ENCODE results near the gene HOXB7.

HOXB7 gene

DNA sequence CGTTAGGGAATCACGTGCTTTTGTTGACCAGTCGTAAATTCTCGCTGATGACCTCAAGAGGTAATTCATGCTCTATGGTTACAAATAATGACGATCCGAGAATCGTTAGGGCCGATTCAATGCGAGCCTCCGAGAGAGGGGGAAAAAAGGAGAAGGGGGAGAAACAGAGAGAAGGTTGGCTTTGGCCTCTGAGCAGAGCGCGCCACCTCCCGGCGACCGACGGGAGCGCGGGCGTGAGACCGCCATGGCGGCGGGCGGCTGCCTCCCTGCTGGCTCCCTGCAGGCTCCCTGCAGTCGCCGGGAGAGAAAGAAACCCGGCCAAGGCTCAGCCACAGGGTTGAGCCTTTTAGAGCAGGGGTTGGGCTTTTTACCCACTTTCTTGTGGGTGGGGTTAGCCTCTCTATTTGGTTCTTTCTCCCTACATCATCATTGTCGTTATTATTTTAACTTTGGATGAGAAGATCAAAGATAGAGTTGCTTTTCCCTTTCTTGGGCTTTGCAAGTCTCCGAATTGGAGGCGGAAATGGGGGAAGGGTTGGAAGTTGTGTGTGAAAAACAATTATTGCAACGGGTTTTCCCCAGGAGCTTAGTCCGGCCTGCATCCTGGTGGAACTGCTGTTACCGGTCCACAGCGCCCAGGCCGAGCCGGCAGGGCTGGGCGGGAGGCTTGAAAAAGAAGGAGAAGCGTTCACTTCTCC, 16.8 kb downstream of the HOXB7 start:
- peak; percentile 59 to 85 for DNase-seq

DNA sequence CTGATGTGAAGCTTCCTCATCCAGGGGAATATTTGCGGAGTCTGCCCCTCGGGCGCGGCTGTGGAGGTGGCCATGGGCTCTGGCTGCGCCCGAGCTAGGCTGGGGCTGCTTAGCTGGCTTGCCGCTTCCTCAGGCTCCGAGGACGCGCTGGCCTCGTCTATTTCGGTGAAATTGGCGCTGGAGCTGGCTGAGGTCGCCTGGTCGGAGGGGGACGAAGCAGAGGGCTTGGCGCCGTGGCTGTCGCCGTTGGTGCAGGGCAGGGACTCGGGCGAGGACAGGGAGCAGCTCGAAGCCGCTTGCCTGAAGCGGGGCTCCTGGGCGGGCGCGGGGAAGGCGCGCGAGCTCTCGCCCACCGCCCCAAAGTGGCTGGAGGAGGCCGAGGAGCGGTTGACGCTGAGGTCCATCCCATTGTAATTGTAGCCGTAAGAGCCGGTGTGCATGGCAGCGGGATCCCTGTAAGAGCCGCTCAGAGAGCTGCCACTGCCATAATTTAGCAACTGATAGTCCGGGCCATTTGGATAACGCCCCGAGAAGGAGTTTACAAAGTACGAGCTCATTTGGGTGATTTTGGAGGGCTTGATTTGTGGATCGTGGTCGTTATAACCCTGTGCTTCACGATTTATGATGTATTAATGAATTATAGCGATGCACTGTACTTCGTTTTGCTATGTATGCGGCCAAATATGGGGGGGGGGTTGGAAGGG, 17.5 kb downstream of the HOXB7 start, which contains the start of gene HOXB5:
TSS of gene HOXB5 (minus strand) at position 654 of the 704 bp plus-strand sequence. CDS start at position 557, 97 bp downstream.
- peak in 1 of 2 experiments; percentile 44 for DNase-seq

DNA sequence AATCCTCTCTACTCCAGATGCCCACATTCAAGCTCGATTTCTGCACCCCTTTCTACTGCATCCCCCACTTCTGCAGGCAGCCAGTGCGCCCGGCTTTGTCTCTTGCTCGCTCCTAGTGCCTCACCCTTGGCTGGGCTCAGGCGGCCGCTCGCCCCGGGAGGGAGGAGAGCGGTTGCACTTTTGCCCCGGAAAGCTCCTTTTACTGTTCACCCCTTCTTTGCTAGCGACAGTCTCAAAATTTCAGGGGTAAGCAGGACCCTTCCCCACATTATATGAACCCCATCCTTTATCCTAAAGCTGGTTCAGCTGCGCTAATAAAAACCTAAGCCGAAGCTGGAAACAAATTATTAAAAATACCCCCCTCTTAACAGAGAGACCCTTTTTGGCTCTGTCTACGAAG, 18.2 kb downstream of the HOXB7 start:
- no peak for DNase-seq

DNA sequence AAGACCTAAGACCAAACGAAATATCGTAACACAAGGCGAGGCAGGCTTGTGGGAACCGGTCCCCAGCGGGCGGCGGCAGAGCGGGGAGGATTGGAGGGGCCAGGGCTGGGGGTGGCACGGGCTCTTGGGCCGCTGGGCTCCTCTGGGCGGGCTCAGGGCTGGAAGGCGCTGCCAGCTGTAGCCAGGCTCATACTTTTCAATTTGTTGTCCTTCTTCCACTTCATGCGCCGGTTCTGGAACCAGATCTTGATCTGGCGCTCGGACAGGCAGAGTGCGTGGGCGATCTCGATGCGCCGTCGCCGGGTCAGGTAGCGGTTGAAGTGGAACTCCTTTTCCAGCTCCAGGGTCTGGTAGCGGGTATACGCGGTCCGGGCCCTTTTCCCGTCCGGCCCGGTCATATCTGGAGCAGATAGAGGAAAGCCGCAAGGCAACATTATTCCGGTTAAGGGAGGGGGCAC, 18.7 kb downstream of the HOXB7 start:
- no peak for DNase-seq

DNA sequence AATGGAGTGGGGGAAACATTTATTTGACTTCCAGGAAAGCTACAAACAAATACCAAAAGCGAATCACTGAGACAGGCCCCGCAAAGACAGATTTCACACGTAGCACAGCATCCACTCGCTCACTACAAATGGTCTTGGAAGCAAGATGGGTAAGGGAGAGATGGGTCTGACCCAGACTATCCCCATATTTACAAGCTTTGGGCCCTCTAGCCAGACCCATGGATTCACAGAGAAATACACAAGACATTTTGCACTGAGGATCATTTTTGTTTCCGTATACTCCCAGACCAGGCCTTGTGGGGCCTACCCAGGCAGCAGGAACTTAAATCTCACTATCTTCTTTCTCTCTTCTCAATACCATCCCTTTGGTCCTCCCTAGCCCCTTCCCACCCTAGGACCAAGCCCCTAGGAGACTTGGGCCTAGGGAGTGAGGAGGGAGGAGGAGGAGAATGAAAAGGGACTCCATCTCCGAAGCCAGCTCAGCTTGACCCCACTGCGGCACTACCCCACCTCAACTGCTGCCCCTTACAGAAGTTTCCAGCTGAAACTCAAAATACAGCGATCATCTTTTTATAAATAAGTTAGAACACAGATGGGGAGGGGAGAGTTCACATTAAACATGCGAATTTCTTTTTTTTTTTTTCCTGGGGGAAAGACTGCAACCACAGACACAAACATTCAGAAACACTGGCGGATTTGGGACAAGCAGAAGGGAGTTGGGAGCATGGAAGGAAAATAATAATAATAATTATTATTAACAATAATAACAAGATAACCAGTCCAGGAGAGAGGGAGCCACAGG, 19.4 kb downstream of the HOXB7 start:
- DNase-seq = no peak

DNA sequence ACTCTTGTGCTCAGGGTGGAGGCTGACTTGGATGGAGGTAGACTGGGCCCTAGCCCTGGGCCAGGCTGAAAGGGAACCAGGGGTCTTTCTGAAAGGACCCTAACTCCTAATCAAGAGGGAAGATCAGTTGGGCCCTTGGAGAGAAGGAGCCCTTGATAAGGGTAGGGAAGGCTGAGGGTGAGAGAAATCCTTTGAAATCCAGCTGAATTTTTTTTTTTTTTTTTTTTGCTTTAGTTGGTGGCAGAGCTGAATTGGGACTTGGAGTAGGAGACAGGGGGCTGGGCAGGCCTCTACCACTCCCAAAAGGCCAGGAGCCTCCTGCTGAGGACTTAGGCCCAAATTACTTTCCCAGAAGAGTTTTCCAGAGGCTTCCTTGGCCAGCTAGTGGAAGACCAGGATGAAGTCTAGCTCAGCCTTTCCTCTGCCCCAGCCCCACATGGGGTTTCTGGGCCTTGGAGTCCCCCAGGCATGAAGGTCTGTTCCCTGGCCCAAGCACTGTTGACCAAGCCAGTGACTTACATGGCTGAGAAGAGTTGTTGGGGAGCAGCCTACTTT, 20.1 kb downstream of the HOXB7 start:
- no peak for DNase-seq

DNA sequence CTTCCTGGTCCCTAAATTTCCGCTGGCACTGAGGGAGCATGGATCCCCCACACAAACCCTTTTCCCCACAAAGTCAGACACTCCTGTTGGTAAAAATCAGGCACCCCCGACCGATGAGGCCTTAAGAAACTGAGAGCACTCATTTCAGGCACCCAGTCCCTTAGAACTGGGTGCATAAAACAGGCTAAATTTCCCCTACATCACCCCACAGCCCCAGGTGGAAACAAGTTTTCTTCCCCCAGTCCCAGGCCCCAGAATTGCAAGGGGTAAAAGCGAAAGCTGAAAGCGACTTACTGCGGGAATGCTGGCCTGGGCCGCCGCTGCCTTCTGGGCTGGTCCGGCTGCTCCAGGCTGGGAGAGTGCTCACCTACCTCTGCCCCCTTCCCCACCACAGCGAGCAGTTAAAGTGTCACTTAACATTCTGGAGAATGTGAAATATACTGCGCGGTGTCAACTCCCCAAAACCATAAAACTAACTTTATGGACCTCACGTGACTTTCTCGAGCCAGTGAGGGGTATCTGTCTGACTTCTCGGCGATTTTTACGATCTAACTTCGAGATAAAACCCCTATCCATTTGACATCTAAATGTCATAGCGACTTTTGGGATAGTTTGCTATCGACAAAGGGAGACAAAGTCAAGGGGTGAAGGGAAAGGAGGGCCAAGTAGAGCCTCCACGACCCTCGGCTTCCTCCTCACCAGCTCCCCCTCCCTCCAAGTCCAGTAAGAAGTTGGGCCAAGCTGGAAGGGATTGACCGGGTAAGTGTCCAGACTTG, 20.8 kb downstream of the HOXB7 start, which contains the start of gene HOXB3:
TSS of gene HOXB3 (minus strand) at position 411 of the 776 bp plus-strand sequence. CDS start 37,767 bp downstream, outside the sequence.
- DNase-seq = no peak

DNA sequence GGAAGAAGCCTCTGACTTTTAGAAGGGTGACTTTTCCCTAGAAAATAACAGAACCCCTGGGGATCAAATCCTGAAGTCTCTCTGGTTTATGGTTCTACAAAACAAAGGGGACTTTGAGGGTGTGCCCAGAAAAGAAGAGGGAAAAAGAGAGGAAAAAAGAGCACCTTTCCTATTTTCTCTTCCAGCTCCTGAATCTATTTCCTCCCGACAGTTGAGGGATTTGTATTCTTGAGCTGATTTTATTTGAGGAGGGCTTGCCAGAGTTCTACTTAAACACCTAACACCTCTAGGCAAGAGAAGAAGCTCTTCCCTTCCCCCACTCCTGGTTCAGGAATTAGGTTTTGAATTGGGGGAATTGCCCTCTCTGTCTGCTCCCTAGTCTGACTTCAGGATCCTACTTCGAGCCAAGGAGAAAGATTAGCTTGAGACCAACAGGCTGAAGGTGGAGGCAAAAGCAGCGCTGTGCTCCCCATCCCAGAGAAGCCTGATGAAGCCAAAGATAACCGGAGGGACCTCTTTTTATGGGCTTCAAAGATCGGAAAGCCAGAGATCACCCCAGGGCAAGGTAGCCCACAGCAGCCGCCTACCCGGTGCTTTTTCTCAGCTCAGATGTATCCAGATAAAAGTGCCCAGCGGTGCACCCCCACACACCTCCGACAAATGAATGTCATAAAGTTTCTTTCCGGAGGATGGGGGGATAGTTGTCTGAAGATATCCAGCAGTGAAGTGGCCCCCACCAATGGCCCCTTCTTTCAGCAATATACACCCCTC, 21.6 kb downstream of the HOXB7 start:
- no peak for DNase-seq

DNA sequence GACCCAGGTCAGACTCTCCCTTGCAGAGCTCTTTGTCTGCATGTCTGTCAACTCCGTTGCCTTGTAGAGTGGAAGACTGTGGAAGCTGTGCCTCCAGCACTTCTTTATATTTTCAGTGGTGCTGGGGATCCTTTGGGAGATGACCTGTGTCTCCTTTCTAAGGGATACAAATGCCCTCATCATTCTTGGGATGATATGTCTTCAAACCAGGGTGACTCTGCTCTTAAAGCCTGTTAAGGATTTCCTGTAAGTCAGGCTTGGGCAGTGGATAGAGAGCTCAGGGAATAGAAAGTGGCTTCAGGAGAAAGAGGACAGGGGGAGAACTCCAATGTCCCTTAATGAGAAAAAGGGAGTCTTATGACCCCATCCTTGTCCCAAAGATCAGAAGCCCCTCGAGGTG, 22.3 kb downstream of the HOXB7 start:
- no peak for DNase-seq

DNA sequence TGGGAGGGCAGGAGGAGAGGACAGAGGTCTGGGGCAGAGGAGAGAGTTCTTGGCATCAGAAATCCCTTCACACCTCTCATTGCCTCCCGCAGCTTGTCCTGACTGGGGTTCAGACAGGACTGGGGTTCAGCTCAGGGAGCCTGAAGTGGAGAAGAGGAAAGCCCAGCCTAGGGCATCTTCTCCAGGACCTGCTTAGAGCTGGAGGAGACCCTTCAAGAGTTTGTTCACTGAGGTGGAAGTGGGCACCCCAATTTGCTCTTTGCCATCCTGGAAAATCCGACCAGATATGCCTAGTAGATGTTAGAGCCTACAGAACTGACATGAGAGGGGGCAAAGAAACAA, 22.8 kb downstream of the HOXB7 start:
- no peak for DNase-seq

DNA sequence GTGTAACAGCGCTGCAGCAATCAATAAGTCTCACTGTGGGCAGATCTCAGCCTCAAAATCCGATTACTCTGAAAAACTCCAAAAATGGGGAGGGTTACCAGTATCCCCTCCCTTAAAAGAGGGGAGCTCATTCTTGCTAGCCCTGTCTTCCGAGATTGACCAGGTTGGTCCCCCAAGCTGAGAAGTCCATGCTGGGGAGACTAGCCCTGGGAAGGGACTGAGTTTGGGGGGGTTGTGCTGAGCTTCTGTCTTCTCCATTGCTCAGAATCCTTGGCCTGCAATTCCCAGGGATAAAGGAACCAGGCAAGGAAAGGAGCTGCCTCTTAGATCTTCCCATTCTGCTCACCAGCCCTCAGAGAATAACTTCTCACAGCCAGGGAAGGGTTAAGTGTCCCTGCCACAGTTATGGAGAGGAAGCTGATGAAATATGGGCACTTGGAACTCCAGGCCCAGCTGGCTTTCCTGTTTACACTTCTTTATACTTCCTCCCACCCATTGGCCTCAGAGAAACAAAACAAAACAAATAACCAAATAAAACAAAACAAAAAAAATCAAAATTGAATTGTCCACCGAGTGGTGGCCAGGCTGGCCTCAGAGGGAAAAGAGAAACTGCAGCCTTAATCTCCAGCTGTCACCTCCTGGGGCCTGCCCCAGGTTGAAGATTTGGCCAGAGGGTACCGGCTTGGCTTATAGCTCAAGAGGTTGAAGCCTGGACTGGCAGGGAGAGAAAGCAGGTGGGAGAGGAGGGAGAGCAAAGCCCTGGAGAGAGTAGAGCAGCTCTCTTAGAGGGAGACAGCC, 23.3 kb downstream of the HOXB7 start:
- DNase-seq = peak in 1 of 2 experiments; percentile 18

DNA sequence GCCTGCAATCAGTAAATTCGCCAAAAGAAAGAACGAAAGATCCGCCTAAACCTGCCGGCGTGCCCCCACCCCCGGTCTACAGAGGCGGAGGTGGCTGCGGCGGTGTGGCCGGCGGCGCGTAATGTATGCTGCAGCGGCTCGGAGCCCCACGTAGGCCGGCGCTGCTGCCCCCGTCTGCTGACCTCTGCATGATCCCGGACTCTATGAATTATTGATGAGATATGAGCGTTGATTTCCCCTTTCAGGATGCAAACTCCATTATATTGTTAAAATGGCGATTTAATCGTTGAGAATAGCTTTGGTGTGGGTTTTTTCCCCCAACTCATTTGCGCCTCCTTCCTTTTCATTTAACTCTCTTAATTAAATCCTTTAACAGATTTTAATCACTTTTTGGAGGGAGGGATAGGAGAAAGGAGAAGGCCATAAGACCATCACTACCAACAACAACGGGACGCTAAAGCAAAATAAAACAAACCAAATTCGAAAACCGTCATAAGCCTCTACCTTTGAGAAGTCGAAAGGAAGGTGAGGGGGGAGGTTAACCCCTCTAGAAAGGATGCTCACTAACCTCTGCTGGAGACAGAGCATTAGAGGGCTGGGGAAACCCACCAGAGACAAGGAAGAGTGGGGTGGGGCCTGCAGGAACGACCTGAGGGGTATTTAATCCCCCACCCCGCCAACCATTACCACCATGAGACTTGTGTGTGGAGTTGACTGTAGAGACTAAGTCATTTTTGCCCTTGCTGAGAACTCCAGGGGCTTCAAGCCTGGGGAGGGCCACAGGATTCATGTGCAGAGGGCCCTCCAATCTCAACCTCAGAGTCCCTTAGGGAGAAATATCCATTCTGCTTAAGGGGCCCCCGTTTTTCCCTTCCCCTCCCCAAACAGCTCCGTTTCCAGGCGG, 24.2 kb downstream of the HOXB7 start:
- DNase-seq = no peak

DNA sequence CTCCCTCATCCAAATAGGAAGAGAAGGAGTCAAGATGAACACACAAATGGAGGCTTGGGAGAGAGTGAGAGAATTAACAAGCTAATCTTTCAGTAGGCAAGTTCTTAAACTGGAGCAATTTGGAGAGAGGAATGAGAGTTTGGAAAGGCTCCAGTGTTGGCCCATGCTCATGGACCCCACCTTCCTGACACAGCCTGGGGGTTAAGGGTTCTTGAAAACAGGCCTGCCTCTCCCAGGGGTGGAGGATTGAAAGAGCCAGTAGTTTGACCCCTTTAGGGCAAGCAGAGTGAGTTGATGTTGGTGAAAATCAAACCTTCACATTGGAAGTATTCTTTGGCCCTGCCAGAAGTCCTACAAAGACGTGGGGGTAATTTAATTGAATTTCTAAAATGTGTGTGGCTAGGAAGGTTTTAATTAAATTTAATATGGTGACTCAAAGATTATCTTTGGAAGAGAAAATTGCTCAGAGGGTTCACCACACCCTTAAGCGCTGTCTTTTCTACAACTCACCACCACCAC, 26.5 kb downstream of the HOXB7 start:
- no peak for DNase-seq

DNA sequence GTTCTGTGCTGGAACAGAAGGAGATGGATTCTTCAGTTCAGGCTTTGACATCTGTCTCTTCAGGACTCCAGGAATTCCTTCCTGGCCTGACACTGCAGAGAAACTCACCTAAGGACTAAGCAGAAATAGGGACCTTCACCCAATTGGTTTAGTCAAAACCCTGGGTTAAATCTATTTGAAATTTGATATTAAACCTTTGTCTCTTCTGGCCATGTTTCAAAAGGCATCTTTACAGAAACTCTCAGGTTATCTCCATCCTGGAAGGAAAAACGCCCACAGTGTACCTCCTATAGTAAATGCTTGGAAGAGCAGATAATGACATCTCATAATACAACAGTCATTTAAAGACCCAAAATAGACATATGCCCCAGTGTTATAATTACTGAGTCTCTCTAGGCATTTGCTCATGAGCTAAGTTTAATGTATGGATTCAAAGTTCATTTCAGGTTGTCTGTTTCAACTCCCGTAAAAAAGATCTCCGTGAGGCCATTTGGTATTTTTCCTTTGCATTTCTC, 27.1 kb downstream of the HOXB7 start:
- DNase-seq = no peak

DNA sequence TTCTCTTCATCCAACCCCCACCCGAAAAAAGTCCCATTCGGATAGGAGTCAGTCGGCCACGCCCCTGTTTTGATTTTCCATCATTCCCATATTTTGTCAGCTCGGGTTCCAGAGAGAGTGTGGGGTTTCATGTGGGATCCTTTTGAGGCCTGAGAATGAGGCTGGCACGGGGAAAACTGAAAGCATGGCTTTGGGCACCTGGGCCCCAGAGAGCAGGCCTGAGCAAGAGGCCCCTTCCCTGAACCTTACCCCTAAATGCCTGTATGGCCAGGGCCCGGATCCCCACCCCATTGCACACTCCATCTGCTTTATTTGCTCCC, 28.1 kb downstream of the HOXB7 start:
- no peak for DNase-seq

DNA sequence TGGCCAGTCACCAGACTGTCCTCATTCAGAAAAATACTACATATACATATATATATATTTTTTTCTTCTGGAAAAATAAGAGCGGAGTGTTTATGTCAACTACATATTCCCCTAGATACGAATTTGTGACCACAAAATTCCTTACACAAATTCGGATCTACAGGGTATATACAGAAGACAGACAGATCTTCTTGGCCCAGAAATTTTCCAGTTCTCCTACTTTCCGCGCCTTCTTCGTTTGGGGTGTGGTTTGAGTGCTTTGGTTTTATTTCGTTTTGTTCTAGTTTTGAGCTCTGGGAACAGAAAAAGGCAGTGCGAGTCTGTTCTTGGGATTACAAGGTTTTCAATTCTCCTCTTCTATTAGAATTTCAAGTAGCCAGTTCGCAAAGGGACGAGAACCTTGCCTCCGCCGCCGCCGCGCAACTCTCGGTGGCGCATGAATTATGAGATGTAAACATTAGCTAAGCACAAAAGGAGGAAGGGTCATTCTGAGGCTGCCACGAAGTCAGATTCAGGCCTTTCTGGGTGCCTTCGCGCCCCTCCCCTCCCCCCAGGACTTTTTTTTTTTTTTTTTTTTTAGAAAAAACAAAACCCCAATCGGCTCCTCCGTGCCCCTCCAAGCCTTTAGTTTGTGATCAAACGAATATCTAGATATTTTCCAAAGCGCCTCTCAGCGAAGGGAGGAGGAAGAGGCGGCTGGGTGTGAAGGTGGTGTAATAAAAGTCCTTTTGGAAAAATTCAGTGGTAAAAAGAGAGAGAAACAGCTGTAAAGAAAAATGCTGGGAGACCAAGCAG, 30.9 kb downstream of the HOXB7 start:
- peak in 1 of 2 experiments; percentile 43 for DNase-seq

DNA sequence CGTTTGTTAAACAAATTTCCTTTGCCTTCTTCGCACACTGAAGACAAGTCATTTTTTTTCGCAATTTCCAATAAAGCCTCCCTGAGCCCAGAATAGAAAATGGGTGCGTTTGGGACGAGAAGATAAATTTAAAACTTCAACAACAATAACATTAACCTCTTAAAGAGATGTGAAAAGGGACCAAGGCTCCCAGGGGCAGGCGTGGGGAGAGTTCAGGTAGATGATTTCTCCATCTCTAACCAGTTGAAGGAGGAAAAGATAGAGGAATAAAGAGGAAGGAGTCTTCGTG, 31.4 kb downstream of the HOXB7 start:
- DNase-seq = peak in 1 of 2 experiments; percentile 36

DNA sequence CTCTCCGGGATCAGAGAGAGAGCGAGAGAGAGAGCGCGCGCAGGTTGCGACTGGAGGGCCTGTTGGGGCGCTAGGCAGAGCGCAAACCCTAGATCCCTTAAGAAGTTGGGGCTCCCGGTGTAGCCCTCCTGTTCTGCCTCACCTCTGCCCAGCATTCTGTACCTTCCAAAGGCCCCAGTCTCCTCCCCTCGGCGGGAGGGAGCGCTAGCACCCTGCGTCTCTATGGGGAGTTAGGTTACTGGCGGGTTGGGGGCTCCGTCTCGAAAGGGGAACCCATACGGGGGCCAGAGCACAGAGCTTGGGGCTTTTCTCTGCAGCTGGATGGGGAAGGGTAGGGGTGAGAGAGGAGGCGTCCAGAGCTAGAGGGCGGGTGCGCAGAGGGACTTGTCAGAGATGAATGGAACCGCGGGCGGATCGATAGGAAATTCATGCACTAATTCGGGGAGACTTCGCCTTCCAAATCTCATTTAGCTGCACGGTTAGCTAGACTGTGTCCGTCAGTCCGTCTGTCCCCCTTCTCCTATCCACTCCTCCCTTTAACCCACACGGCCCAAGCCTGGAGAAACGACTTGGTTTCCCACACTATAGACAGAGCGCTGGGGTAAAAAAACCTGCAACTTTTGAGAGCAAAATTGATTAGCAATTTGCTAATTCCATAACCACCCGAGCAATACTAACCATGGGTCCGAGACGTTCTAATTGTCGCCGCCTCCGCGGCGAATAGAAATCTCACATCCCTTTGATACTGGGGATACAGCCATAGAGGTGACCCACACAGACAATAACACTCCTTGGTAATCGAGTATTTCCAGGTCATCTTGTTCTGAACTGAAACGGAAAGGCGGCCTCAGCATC, 32.0 kb downstream of the HOXB7 start:
- DNase-seq = no peak

Data from NCI-H524 (cell line).